Kidney epithelial cell (primary cell): ENCODE measurements around the gene CCDC110. TPM values are rescaled to one million over a fixed set of nuclear protein-coding genes. Genes with fewer than 3 reads are reported as not detected.

Experiments used
- DNase-seq: peaks from one replicate; pipeline ENCODE4 v3.0.0-alpha.2; 2010; ENCODE audit warnings: low read depth
- H3K27me3 ChIP-seq: 2 replicates; pipeline ENCODE4 v1.6.0; 2011; ENCODE audit warnings: low read length; ENCODE audit not compliant: control insufficient read depth, insufficient read depth
- H3K36me3 ChIP-seq: 2 replicates; pipeline ENCODE4 v1.5.1; 2011; ENCODE audit warnings: low read length; ENCODE audit not compliant: control insufficient read depth, insufficient read depth
- H3K4me3 ChIP-seq: 2 replicates; pipeline ENCODE4 v1.5.1; 2011; ENCODE audit warnings: low read depth, mild to moderate bottlenecking, control low read depth, low read length
- CTCF ChIP-seq: IDR thresholded peaks from 2 replicates; pipeline ENCODE4 v1.5.1; 2011; ENCODE audit warnings: mild to moderate bottlenecking, moderate library complexity, low read length, control low read depth, inconsistent platforms; ENCODE audit not compliant: insufficient read depth, poor library complexity, severe bottlenecking
- total RNA-seq: library from RNA; depleted of rRNA; stranded (reverse); fragments of >200 nt; gene quantifications from 2 replicates; pipeline ENCODE4 v1.2.3, GENCODE V29; 2015

CCDC110 gene
- total RNA-seq, 1 donor from 2014 or later = 0.38 TPM

- no peak for DNase-seq
- no peak for TF ChIP-seq CTCF
- Histone ChIP-seq H3K36me3 (no peaks in the 10 kb centered on the region), H3K27me3 (peaks cover 4% of the 10 kb centered on the region), H3K4me3 (no peak overlapping the region)
Measured at GRCh38 chr4:185464887-185465286, 6.6 kb downstream of the CCDC110 start.

GRCh38 chr4:185464183-185464582 lies 7.3 kb downstream of the CCDC110 start:
- no peak for TF ChIP-seq CTCF
- DNase-seq = no peak
- no peaks in the 10 kb centered on the region for H3K27me3 ChIP-seq

GRCh38 chr4:185463541-185463940 lies 8.0 kb downstream of the CCDC110 start:
- DNase-seq = no peak
- Histone ChIP-seq H3K36me3 (no peaks in the 10 kb centered on the region), H3K4me3 (no peak overlapping the region), H3K27me3 (no peaks in the 10 kb centered on the region)
- no peak for TF ChIP-seq CTCF

More at GRCh38 chr4:185464183-185464582, 7.3 kb downstream of the CCDC110 start:
- Histone ChIP-seq H3K36me3 (no peaks in the 10 kb centered on the region), H3K4me3 (no peak overlapping the region)

- no peak for TF ChIP-seq CTCF
- DNase-seq = no peak
- no peak overlapping the region for H3K4me3 ChIP-seq
- H3K27me3 ChIP-seq = no peaks in the 10 kb centered on the region
- no peaks in the 10 kb centered on the region for H3K36me3 ChIP-seq
Measured at GRCh38 chr4:185461565-185461964, 10.0 kb downstream of the CCDC110 start.

GRCh38 chr4:185457136-185457535 lies 14.4 kb downstream of the CCDC110 start:
- no peak for TF ChIP-seq CTCF
- H3K27me3 ChIP-seq = no peaks in the 10 kb centered on the region
- no peaks in the 10 kb centered on the region for H3K36me3 ChIP-seq
- no peak for DNase-seq
- H3K4me3 ChIP-seq = no peak overlapping the region

GRCh38 chr4:185456131-185456530 lies 15.4 kb downstream of the CCDC110 start:
- DNase-seq = no peak
- Histone ChIP-seq H3K4me3 (no peak overlapping the region), H3K36me3 (no peaks in the 10 kb centered on the region), H3K27me3 (no peaks in the 10 kb centered on the region)
- TF ChIP-seq CTCF = no peak
